ENCODE results near the gene CDKAL1.

DNA sequence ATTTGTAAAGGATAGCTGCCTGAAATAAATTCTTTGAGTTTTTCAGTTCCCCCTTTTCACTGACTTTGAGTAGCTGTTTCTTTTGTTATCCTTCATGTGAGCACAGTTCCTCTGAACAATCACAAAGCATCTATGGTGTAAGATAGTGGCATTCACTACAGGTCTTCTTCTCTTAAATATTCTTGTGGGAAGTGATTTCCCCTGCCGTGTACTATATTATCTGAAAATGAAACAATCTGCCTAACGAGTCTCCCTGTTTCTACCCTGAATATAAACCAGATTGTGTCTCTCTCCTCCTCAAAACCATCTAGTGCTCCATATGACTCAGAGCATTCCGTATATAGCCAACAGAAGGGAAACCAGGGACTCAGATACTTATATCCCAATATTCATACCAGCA lies 679.2 kb downstream of the CDKAL1 start:
- TF ChIP-seq, protein P1, sequence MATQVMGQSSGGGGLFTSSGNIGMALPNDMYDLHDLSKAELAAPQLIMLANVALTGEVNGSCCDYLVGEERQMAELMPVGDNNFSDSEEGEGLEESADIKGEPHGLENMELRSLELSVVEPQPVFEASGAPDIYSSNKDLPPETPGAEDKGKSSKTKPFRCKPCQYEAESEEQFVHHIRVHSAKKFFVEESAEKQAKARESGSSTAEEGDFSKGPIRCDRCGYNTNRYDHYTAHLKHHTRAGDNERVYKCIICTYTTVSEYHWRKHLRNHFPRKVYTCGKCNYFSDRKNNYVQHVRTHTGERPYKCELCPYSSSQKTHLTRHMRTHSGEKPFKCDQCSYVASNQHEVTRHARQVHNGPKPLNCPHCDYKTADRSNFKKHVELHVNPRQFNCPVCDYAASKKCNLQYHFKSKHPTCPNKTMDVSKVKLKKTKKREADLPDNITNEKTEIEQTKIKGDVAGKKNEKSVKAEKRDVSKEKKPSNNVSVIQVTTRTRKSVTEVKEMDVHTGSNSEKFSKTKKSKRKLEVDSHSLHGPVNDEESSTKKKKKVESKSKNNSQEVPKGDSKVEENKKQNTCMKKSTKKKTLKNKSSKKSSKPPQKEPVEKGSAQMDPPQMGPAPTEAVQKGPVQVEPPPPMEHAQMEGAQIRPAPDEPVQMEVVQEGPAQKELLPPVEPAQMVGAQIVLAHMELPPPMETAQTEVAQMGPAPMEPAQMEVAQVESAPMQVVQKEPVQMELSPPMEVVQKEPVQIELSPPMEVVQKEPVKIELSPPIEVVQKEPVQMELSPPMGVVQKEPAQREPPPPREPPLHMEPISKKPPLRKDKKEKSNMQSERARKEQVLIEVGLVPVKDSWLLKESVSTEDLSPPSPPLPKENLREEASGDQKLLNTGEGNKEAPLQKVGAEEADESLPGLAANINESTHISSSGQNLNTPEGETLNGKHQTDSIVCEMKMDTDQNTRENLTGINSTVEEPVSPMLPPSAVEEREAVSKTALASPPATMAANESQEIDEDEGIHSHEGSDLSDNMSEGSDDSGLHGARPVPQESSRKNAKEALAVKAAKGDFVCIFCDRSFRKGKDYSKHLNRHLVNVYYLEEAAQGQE (IDR thresholded peaks at IDR 0.05; ENCODE audit: insufficient read depth in 1 of 2, low read depth in 2 of 2, low read length in 2 of 2): no peak
- TF ChIP-seq POLR2AphosphoS5 (IDR thresholded peaks at IDR 0.05; ENCODE audit: low read depth, low read length): no peak
- no peak for TF ChIP-seq TAF1 (IDR thresholded peaks at IDR 0.05; ENCODE audit: borderline replicate concordance, insufficient read depth, low read length)
- TF ChIP-seq SIN3A (IDR thresholded peaks at IDR 0.05; ENCODE audit: borderline replicate concordance, insufficient read depth, low read length): no peak
